ENCODE measurements around the gene WNK1.
"Not testable (repeated sequence)": the region's sequence is repeated elsewhere in the genome, so short reads cannot be mapped to it uniquely, and the experiment has no call there.

Gene WNK1

DNA sequence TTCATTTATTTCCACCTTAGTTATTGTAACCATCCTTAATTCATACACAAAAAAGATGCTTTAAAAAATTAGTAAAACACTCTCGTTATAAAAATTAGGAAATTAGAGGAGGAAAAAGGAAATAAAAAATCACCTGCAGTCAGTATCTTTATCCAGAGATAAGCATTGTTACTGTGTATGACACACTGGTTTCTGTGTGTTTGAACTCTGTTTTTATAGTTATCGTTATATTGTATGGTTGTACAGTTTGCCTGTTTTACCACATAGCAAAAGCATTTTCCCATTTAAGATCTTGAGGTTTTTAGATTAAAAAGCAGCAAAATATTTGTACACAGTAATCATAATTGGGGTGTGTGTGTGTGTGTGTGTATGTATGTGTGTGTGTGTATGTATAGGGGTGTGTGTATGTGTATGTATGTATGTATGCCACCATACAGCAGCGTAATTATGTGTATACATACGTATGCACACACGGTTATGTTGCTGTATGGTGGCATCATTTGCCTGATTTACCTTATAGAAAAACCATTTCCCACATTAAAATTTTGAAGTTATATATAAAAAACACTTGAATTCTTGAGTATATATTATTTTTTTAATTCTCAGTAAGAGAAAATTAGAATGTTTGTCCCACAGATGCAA is 19.8 kb downstream of the WNK1 start:
- no peak overlapping the region for H3K4me3 ChIP-seq (ENCODE audit: low read depth, low read length)
- DNase-seq (ENCODE audit: low read depth), result no peak
- TF ChIP-seq, protein P1, sequence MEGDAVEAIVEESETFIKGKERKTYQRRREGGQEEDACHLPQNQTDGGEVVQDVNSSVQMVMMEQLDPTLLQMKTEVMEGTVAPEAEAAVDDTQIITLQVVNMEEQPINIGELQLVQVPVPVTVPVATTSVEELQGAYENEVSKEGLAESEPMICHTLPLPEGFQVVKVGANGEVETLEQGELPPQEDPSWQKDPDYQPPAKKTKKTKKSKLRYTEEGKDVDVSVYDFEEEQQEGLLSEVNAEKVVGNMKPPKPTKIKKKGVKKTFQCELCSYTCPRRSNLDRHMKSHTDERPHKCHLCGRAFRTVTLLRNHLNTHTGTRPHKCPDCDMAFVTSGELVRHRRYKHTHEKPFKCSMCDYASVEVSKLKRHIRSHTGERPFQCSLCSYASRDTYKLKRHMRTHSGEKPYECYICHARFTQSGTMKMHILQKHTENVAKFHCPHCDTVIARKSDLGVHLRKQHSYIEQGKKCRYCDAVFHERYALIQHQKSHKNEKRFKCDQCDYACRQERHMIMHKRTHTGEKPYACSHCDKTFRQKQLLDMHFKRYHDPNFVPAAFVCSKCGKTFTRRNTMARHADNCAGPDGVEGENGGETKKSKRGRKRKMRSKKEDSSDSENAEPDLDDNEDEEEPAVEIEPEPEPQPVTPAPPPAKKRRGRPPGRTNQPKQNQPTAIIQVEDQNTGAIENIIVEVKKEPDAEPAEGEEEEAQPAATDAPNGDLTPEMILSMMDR (IDR thresholded peaks at IDR 0.05; ENCODE audit: insufficient read depth, low read depth, low read length, missing control alignments), result no peak

DNA sequence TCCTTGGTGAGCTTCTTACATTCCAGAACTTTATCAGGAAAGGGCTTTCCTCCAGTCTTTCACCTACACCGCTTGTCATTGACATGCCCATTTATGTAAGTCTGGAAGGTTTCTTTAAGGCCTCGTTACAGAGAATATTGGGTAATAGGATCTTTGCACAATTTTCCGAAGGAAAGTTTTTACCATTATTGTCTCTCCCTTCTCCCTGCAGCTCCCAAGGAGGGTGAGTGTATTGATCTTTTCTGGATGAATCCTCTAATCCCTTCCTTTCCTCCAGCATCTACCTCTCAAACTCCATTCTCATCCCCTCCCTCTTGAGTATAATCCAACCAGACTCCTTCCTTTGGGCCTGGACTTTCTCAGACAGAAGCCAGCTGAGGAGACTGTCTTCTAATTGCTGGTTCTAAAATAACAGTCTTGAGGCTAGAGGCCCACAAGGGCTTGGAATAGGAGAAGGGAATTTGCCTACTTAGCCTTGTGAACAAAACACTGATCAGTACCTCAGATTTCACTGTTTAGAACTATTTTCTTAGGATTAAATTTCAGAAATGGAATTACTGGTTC is 21.8 kb downstream of the WNK1 start:
- TF ChIP-seq, protein P1 (IDR thresholded peaks at IDR 0.05; ENCODE audit: insufficient read depth, low read depth, low read length, missing control alignments), result no peak
- no peak for DNase-seq (ENCODE audit: low read depth)
- H3K4me3 ChIP-seq (ENCODE audit: low read depth, low read length), result no peak overlapping the region

DNA sequence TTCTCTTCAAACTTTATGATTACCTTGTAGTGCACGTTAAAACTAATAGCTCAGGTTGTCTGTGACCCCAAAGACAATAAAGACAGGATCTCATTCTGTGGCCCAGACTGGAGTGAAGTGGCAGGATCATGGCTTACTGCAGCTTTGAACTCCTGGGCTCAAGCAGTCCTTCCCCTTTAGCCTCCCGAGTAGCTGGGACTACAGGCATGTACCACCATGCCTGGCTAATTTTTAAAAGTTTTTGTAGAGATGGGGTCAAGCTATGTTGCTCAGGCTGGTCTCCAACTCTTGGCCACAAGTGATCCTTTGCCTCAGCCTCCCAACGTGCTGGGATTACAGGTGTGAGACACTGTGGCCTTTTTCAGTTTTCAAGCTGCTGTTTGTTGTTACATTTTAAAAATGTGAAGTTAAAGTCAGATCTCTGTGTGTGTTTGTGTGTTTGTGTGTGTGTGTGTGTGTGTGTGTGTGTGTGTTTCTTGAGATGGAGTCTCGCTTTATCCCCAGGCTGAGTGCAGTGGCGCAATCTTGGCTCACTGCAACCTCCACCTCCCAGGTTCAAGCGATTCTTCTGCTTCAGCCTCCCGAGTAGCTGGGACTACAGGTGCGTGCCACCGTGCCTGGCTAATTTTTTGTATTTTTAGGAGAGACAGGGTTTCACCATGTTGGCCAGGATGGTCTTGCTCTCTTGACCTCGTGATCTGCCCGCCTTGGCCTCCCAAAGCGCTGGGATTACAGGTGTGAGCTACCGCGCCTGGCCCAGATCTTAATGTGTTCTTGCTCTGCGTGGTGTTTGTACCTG is 23.8 kb downstream of the WNK1 start:
- H3K4me3 ChIP-seq (ENCODE audit: low read depth, low read length); DNase-seq (ENCODE audit: low read depth): not testable (repeated sequence)

DNA sequence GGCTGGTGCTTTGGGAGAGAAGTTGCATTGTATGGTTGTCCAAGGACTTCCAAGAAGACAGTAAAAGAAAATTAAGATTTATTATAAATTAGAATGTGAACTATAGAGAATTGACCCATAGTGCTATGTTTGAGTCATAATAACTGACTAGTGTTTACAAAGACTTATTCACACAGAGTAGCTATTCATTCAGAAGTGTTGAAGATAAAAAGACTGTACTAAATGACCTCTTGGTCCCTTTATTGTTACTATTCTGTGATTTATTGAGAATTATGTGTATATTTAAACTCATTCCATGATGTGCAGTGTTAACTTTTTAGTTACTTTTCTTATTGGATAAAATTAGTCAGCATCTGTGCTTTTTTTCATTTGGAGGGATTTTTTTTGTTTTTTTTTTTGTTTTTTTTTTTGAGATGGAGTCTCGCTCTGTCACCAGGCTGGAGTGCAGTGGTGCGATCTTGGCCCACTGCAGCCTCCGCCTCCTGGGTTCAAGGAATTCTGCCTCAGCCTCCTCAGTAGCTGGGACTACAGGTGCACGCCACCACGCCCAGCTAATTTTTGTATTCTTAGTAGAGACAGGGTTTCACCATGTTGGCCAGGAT is 24.5 kb downstream of the WNK1 start:
- H3K4me3 ChIP-seq (ENCODE audit: low read depth, low read length); DNase-seq (ENCODE audit: low read depth): not testable (repeated sequence)

DNA sequence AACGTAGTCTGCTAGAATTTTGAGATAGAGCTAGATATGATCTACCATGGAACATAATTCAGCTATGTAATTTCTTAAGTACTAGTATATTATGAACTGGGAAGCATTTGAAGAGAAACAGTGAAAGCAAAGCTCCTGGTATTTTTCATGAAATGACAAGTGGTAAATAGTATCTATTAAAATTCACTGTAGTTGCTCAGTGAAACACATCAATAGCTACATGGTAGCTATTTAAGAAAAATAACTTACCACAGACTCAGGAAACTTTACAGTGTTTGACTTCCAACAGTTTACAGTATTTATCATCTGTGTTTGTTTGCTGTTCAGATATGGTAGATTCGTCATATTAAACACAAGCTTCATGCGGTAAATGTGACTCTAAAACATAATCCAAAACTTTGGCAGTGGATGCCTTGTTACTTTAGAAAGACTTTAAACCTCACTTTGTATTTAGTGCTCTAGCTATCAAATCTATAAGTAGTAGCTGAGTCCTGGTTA is 25.2 kb downstream of the WNK1 start:
- TF ChIP-seq, protein P1 (IDR thresholded peaks at IDR 0.05; ENCODE audit: insufficient read depth, low read depth, low read length, missing control alignments), result no peak
- DNase-seq (ENCODE audit: low read depth), result no peak
- H3K4me3 ChIP-seq (ENCODE audit: low read depth, low read length), result no peak overlapping the region

DNA sequence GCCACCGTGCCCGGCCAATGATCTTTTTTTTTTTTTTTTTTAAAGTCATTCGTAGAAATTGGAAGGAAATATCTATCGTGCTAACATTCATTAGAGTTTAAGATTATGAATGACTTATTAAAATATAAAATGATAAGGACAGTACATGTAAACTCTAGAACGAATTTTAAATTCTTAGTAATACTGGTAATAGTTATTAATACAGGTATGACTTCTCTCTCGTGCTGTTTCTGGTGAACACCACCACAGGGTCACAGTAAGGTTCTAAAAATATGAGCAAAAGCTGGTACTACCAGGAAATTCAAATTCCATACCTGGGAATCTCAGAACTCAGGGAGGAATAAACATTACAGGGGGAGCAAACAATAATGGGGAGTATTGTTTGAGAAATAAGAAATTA is 26.2 kb downstream of the WNK1 start:
- peak overlapping the region; percentile 46 for H3K4me3 ChIP-seq (ENCODE audit: low read depth, low read length)
- TF ChIP-seq, protein P1 (IDR thresholded peaks at IDR 0.05; ENCODE audit: insufficient read depth, low read depth, low read length, missing control alignments), result no peak
- DNase-seq (ENCODE audit: low read depth), result no peak

DNA sequence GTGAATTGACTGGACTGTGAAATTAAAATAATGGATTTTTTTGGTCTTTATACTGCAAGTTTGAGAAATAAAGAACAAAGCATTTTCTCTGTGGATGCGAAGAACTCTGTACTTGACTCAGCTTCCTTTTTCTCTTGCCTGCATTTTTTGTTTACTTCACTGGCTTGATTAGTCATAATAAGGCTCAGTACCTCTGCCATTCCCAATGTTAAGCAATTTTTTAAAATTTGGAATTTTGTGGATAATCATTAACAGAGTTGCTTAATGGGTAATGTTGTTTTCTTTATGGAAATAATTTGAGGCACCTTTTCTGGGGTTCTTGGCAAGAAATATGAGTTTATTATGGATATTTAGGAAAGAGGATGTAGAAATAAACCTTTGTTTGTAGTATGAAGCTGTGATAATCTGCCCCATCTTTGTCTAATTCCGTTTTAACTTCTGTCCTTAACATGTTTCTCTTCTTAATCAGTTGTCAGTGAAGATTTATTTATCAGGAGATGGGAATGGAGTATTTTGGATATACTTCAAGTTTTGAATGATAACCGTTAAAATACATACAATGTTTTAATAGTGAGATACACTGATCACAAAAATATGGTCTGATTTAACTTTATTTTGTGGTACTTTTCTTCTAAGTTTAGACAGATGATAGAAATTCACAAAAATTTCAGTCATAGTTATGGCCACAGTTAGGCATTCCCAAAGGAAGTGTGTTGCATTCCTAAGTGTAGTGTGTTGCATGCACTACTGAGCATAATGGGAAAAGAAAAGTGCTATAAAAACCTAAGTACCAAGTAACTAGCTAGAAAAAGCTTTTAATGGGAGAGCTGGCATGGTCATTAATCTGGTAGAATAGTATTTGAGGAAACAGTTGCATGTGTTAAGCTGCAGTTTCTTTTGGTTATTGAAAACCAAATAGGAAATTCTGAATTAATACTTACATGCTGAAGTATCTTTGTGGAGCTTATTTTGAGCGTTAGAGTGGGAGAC is 27.7 kb downstream of the WNK1 start:
- DNase-seq (ENCODE audit: low read depth), result peak; percentile 23
- peak overlapping the region; percentile 46; the same call in 1 of the 2 replicates for H3K4me3 ChIP-seq (ENCODE audit: low read depth, low read length)
- TF ChIP-seq, protein P1 (IDR thresholded peaks at IDR 0.05; ENCODE audit: insufficient read depth, low read depth, low read length, missing control alignments), result no peak
